BE2C (cell line): ENCODE results near the gene CNOT10.
"Not testable (repeated sequence)": the region's sequence is repeated elsewhere in the genome, so short reads cannot be mapped to it uniquely, and the experiment has no call there.

ENCODE experiments used
- DNase-seq: peaks from one replicate; pipeline ENCODE4 v3.0.0-alpha.2; 2020
- H3K27me3 ChIP-seq: fragments of 250-450 bp; sonication (Bioruptor Pico); 2 replicates; pipeline ENCODE4 v1.5.1; 2020; ENCODE audit warnings: mild to moderate bottlenecking
- H3K36me3 ChIP-seq: fragments of 250-450 bp; sonication (Bioruptor Pico); 2 replicates; pipeline ENCODE4 v1.5.1; 2020; ENCODE audit warnings: mild to moderate bottlenecking
- H3K4me1 ChIP-seq: fragments of 250-450 bp; sonication (Bioruptor Pico); 2 replicates; pipeline ENCODE4 v1.5.1; 2020
- H3K4me3 ChIP-seq: 2 replicates; pipeline ENCODE4 v1.5.1; 2011; ENCODE audit warnings: low read depth, low read length
- H3K9me3 ChIP-seq: fragments of 250-450 bp; sonication (Bioruptor Pico); 2 replicates; pipeline ENCODE4 v1.5.1; 2020
- TF ChIP-seq, protein P1 (sequence below): IDR thresholded peaks from 2 replicates; pipeline ENCODE4 v1.5.1; 2012; ENCODE audit warnings: mild to moderate bottlenecking, low read depth, low read length

Gene CNOT10

GRCh38 chr3:32644380-32644779 is 40.6 kb upstream of the CNOT10 start:
- TF ChIP-seq, protein P1, sequence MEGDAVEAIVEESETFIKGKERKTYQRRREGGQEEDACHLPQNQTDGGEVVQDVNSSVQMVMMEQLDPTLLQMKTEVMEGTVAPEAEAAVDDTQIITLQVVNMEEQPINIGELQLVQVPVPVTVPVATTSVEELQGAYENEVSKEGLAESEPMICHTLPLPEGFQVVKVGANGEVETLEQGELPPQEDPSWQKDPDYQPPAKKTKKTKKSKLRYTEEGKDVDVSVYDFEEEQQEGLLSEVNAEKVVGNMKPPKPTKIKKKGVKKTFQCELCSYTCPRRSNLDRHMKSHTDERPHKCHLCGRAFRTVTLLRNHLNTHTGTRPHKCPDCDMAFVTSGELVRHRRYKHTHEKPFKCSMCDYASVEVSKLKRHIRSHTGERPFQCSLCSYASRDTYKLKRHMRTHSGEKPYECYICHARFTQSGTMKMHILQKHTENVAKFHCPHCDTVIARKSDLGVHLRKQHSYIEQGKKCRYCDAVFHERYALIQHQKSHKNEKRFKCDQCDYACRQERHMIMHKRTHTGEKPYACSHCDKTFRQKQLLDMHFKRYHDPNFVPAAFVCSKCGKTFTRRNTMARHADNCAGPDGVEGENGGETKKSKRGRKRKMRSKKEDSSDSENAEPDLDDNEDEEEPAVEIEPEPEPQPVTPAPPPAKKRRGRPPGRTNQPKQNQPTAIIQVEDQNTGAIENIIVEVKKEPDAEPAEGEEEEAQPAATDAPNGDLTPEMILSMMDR: no peak
- no peak for DNase-seq
- Histone ChIP-seq H3K4me1 (no peaks in the 10 kb centered on the region), H3K4me3 (no peak overlapping the region), H3K36me3 (no peaks in the 10 kb centered on the region), H3K27me3 (no peaks in the 10 kb centered on the region), H3K9me3 (no peaks in the 10 kb centered on the region)

DNA sequence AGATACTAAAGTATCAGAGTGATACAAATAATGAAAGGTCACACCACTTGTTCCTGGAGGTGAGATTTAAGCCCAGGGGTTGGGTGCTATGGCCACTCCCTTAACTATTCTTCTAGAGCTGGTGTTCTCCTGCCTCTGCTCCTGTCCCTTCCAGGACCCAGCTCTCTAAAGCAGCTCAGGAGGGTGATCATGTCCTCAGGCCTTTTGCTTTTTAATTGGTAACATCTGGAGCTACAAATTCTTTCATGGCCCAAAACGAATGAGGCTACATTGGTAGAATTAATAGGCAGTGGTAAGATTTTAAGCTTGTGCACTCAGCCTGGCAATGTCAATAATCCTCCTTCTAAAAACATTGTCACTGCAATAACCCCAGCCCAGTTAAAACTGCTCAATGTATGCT is 38.2 kb upstream of the CNOT10 start:
- no peaks in the 10 kb centered on the region for H3K36me3 ChIP-seq
- H3K4me1 ChIP-seq: no peaks in the 10 kb centered on the region
- no peak overlapping the region for H3K4me3 ChIP-seq
- no peaks in the 10 kb centered on the region for H3K9me3 ChIP-seq
- H3K27me3 ChIP-seq: no peaks in the 10 kb centered on the region
- no peak for DNase-seq
- TF ChIP-seq, protein P1: no peak

DNA sequence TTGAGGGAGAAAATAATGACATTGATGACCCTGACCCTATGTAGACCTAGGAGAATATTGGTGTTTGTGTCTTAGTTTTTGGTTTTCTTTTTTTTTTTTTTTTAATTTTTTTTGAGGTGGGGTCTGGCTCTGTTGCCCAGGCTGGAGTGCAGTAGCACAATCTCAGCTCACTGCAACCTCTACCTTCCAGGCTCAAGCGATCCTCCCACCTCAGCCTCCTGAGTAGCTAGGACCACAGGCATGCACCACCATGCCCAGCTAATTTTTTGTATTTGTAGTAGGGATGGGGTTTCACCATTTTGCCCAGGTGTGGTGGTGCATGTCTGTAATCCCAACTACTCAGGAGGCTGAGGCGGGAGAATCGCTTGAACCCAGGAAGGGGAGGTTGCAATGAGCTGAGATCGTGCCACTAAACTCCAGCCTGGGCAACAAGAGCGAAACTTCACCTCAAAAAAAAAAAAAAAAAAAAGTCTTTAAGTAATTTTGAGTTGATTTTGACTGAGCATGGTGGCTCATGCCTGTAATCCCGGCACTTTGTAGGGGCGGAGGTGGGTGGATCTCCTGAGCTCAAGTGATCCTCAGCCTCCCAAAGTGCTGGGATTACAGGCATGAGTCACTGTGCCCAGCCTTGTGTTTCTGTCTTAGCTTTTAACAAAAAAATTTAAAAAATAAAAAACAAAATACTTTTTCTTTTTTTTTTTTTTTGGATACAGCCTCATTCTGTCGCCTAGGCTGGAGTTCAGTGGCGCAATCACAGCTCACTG is 32.5 kb upstream of the CNOT10 start:
- not testable (repeated sequence) for DNase-seq, H3K9me3 ChIP-seq, H3K27me3 ChIP-seq

DNA sequence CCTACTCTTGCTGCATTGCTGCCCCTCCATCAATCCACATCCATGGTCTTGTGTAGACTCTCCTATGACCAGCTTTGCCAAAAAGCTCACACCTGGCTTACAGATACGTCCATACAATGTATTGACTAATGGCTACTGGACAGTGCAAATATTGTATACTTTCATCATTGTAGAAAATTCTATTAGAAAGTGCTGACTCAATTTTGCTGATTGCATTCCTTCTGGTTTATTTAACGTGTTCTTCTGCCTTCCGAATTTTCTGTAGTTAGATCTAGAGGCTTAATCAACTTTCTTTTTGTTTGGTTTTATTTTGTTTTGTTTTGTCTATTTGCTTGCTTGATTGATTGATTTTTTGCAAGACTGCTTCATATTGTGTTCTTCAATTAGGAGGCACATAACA is 29.8 kb upstream of the CNOT10 start:
- TF ChIP-seq, protein P1: no peak
- H3K27me3 ChIP-seq: no peaks in the 10 kb centered on the region
- DNase-seq: no peak
- H3K4me3 ChIP-seq: no peak overlapping the region
- no peaks in the 10 kb centered on the region for H3K36me3 ChIP-seq
- H3K9me3 ChIP-seq: no peaks in the 10 kb centered on the region
- H3K4me1 ChIP-seq: no peaks in the 10 kb centered on the region

More for the DNA sequence above, 32.5 kb upstream of the CNOT10 start:
- not testable (repeated sequence) for H3K4me1 ChIP-seq, H3K4me3 ChIP-seq, H3K36me3 ChIP-seq

GRCh38 chr3:32660634-32661033 is 24.4 kb upstream of the CNOT10 start:
- H3K9me3 ChIP-seq: no peaks in the 10 kb centered on the region

DNA sequence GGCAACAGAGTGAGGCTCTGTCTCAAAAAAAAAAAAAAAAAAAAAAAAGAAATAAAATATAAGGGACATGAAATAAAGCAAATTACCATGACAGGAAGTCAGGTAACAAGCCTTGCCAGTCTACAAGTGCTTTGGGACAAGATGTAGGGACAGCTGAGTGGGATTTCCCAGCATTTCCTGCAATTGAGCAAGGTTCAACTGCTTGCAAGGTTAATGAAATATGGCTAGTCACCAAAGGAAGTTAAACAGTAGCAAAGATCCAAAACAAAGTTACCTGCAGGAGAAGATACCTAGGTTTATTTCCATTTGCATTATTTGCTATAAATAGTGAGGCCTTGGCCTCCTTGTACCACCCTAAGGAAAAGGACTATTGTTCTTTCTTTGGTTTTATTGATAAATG is 22.3 kb upstream of the CNOT10 start:
- H3K27me3 ChIP-seq: no peaks in the 10 kb centered on the region
- no peak overlapping the region for H3K4me3 ChIP-seq
- H3K4me1 ChIP-seq: no peaks in the 10 kb centered on the region
- no peaks in the 10 kb centered on the region for H3K9me3 ChIP-seq
- DNase-seq: no peak
- TF ChIP-seq, protein P1: no peak
- no peaks in the 10 kb centered on the region for H3K36me3 ChIP-seq

More at GRCh38 chr3:32660634-32661033, 24.4 kb upstream of the CNOT10 start:
- TF ChIP-seq, protein P1: no peak
- H3K4me1 ChIP-seq: no peaks in the 10 kb centered on the region
- H3K27me3 ChIP-seq: no peaks in the 10 kb centered on the region
- no peak for DNase-seq
- H3K36me3 ChIP-seq: no peaks in the 10 kb centered on the region
- H3K4me3 ChIP-seq: no peak overlapping the region

DNA sequence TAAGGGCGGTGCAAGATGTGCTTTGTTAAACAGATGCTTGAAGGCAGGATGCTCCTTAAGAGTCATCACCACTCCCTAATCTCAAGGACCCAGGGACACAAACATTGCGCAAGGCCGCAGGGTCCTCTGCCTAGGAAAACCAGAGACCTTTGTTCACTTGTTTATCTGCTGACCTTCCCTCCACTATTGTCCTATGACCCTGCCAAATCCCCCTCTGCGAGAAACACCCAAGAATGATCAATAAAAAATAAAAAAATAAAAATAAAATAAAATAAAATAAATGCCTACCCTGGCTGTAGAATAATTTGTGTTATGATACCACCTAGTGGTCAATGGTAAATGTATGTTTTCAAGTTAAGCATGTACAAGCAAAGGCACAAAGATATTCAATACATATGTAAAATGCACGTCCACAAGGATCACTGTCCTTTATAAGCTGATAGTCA is 20.3 kb upstream of the CNOT10 start:
- not testable (repeated sequence) for DNase-seq

More for the DNA sequence above, 20.3 kb upstream of the CNOT10 start:
- not testable (repeated sequence) for H3K9me3 ChIP-seq, H3K4me1 ChIP-seq, H3K36me3 ChIP-seq, H3K4me3 ChIP-seq, H3K27me3 ChIP-seq
